Thymus (tissue), 11 donors: Measurements from ENCODE around the gene CRNKL1. TPM values are rescaled to one million over a fixed set of nuclear protein-coding genes. Genes with fewer than 3 reads are reported as not detected.

Experiments used
- DNase-seq, 9 donors: peaks; one replicate each; pipeline ENCODE4 v3.0.0-alpha.2; 2013; ENCODE audit warnings: low spot score in 9 of 9, low read depth in 6 of 9, missing footprints in 1 of 9
- H3K27ac ChIP-seq, 2 donors: one replicate each; pipeline ENCODE4 v1.5.1; 2013; ENCODE audit warnings: control low read depth in 1 of 2, low read depth in 1 of 2, low read length in 1 of 2, mild to moderate bottlenecking in 1 of 2, moderate library complexity in 1 of 2
- H3K27me3 ChIP-seq, 2 donors: one replicate each; pipeline ENCODE4 v1.5.1; 2013; ENCODE audit warnings: low read length in 1 of 2; ENCODE audit not compliant: control insufficient read depth in 2 of 2, insufficient read depth in 1 of 2
- H3K36me3 ChIP-seq, 2 donors: one replicate each; pipeline ENCODE4 v1.5.1; 2013; ENCODE audit warnings: low read length in 1 of 2, mild to moderate bottlenecking in 1 of 2, moderate library complexity in 1 of 2; ENCODE audit not compliant: control insufficient read depth in 2 of 2, insufficient read depth in 2 of 2
- H3K4me1 ChIP-seq, 2 donors: one replicate each; pipeline ENCODE4 v1.5.1; 2013; ENCODE audit warnings: low read length in 2 of 2; ENCODE audit not compliant: control insufficient read depth in 2 of 2, insufficient read depth in 2 of 2
- H3K4me3 ChIP-seq, 2 donors: one replicate each; pipeline ENCODE4 v1.5.1; 2013; ENCODE audit warnings: low read length in 2 of 2, control low read depth in 1 of 2, mild to moderate bottlenecking in 1 of 2
- H3K9me3 ChIP-seq, 2 donors: one replicate each; pipeline ENCODE4 v1.5.1; 2013; ENCODE audit warnings: low read length in 1 of 2, mild to moderate bottlenecking in 1 of 2; ENCODE audit not compliant: control insufficient read depth in 2 of 2, insufficient read depth in 1 of 2
- WGBS: extraction: QIAGEN DNeasy Blood & Tissue Kit; methylation state at CpG from one replicate; pipeline ENCODE4 v1.1.7; 2013; 5-methylcytosine and 5-hydroxymethylcytosine counted together
- polyA plus RNA-seq: library from polyadenylated mRNA; stranded (reverse); fragments of 200-250 nt; gene quantifications from one replicate; pipeline ENCODE4 v1.2.3, GENCODE V29; 2013
- total RNA-seq: library from RNA; stranded (reverse); fragments of 120-200 nt; gene quantifications from one replicate; pipeline ENCODE4 v1.2.4, GENCODE V29; 2013
- donor health status: healthy.

Gene CRNKL1
- total and polyA plus RNA-seq, 2 donors, result 27.7 to 30.4 TPM

DNA sequence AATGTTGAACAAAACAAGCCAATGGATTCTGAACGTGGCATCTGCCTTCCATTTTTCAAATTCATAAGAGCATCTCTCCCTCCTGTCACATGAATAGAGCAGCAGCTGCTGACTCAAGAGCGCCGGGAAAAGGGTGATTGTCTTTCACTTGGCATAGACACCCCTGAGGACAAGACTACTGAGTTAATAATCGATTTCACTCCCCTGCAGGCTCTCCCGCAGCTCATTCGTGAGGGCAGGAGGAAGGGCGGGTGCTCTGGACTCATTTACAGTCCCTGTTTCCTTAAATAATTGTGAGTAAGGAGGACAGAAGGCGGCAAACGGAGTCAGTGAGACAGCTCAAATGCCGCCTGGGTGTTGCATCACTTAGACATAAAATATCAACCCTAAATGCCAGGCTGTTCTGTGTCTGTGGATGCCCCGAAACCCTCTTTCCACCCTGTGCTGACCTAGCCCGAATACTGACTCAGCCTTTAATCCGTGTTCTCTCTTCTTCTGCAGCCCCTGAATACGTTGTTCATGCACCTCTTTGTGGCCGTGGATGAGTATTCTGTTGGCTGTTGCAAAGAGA lies 21.6 kb upstream of the CRNKL1 start:
- H3K27ac ChIP-seq, result no peak overlapping the region
- no peaks in the 10 kb centered on the region for H3K4me1 ChIP-seq
- H3K4me3 ChIP-seq, result no peak overlapping the region
- H3K27me3 ChIP-seq, result no peaks in the 10 kb centered on the region
- WGBS, result 91% methylated on average over 15 of the region's 15 CpGs
- no peaks in the 10 kb centered on the region for H3K9me3 ChIP-seq
- DNase-seq, result no peak
- H3K36me3 ChIP-seq, result no peaks in the 10 kb centered on the region

DNA sequence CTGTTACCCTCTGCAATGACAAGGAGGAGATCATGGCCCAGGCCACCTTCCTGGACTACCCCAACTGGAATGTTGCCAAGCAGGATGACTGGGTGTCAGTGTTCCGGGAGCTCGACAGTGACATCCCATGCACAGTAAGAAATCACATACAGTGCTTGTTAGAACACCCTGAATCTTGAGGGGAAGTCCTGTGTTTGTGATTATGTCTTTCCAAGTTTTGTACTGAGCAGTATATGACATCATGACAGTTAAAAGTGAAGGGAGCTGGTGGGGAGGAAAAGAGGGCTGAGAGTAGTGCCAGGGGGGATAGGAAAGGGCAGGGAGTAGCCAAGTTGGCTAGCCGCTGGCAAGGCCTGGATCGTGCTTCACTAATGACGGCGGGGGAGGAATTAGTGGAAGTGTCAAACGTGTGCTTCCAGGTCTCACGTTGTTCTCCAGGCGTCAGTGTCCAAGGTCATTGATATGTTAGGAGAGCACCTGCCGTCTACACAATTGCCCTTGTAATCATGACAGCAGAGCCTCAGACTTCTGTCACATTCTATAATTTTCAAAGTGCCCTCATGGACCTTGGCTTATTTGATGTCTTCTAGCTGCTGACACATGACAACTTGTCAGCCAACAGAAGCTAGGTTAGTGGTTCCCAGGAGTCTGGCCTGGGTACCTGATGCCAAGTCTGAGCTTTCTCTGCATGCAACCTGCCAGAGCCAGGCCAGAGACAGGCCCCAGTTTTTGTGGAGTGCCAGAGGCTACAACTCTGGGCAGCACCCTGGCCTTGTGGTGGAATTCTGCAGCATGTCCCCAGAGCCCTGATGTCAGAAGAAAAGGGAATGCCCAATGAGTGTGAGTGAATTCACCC lies 18.8 kb upstream of the CRNKL1 start:
- WGBS, result 79% methylated on average over 10 of the region's 10 CpGs
- no peak for DNase-seq
- no peak overlapping the region for H3K27ac ChIP-seq
- H3K9me3 ChIP-seq, result no peaks in the 10 kb centered on the region
- no peak overlapping the region for H3K4me3 ChIP-seq
- H3K4me1 ChIP-seq, result no peaks in the 10 kb centered on the region
- no peaks in the 10 kb centered on the region for H3K36me3 ChIP-seq
- no peaks in the 10 kb centered on the region for H3K27me3 ChIP-seq

DNA sequence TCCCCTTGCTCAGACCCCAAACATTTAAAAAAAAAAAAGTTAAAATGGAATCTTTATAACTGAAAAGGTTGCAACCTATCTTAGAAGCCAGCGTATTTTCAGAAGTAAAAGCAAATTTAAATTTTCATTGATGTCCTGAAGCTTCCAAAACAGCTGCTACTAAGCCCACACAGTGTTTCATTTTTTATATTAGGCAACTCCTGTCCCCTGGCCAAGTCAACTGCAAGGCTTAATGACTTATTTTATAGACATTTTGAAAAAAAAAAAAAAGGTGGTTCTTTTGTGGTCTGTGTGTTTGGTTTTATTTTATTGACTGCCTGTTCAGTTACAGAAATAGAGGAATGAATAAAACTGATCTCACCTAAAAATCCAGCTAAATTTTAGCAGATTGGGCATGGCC lies 13.1 kb upstream of the CRNKL1 start:
- DNase-seq, result no peak
- H3K27me3 ChIP-seq, result no peaks in the 10 kb centered on the region
- H3K36me3 ChIP-seq, result no peaks in the 10 kb centered on the region
- no peak overlapping the region for H3K27ac ChIP-seq
- no peaks in the 10 kb centered on the region for H3K9me3 ChIP-seq
- H3K4me3 ChIP-seq, result no peak overlapping the region
- WGBS, result 86% methylated on average over 1 of the region's 1 CpG
- no peaks in the 10 kb centered on the region for H3K4me1 ChIP-seq

DNA sequence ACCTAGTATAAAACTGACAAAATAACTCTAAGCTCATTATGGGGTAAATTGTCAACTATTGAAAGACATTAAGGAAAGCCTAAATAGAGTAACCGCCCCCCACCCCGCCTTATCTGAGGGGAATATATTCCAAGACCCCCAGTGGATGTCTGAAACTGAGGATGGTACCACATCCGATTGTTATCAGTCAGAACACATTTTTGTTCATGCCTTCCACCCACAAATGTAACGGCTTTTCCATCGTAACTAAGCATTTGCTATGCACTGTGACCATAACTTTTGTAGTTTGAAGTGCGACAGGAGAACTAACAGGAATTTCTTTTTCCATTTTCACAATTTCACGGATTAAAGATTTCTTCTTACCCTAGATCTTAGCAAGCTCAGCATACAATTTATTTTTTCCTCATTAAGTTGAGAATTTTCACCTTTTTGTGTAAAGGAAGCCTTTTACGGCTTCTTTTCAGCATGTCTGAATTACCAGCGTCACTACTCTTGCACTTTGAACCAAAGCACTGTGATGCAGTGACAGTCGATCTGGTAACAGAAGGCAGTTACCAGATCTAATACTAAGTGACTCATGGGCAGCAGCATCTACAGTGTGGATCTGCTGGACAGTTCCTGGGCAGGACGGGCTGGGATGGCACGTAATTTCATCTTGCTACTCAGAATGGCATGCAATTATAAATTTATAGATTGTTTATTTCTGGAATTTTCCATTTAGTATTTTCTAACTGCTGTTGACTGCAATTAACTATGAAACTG lies 11.9 kb upstream of the CRNKL1 start:
- Histone ChIP-seq H3K36me3 (no peaks in the 10 kb centered on the region), H3K4me3 (no peak overlapping the region), H3K27ac (no peak overlapping the region), H3K9me3 (no peaks in the 10 kb centered on the region), H3K4me1 (no peaks in the 10 kb centered on the region), H3K27me3 (no peaks in the 10 kb centered on the region)
- 68% methylated on average over 12 of the region's 12 CpGs for WGBS
- DNase-seq, result no peak

DNA sequence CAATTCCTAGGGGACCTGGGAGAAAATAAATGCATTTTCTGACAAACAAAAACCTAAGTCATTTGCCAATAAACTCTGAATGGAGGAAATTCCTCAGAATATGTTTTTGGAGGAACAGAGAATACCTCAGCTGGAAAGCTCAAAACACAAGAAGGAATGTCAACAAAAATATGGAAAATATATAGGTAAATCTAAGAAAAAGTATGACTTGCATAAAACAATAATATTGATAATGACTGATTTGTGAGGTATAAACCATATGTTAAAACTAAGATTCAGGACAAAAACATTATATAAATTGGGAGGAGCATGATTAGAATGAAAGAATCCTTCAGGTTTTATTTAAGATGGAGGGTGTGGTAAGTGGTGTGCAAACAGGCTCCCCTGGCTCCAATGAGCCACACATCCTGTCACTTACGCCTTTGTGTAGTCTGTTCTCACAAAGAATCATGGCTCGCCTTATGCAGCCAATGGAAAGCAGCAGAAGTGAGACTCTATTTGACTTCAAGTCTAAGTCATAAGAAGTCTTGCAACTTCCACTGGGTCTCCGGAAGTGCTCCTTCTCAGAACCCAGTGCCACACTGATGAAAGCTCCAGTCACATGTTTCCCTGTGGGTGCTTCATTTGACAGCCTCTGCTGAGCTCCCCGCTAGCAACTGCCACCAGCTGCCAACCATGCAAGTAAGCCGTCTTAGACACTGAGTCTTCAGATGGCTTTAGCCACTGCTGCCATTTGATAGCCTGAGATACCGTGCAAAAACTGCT lies 8.2 kb upstream of the CRNKL1 start:
- Histone ChIP-seq H3K36me3 (no peaks in the 10 kb centered on the region), H3K27me3 (no peaks in the 10 kb centered on the region), H3K4me3 (no peak overlapping the region), H3K27ac (no peak overlapping the region), H3K4me1 (no peaks in the 10 kb centered on the region), H3K9me3 (no peaks in the 10 kb centered on the region)
- WGBS, result 92% methylated on average over 6 of the region's 6 CpGs
- DNase-seq, result peak in 1 of 9 donors; percentile 21

DNA sequence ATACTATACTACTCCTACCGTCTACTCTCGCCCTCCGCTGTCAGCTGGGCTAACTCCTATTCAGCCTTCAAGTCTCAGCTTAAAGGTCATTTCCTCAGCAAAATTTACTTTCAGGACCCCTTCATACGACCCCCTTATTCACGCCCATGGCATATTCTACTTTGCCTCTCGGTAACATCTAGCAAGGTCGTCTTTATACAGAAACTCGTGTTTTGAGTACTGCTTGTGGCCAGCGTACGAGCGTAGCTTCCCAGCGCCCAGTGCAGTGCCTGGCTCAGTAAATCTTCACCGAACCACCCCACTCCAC lies 546 bp downstream of the CRNKL1 start:
- Histone ChIP-seq H3K27ac (peak overlapping the region; percentile 83 to 90), H3K4me1 (peaks cover 2 to 5% of the 10 kb centered on the region in 2 donors), H3K9me3 (no peaks in the 10 kb centered on the region), H3K36me3 (peaks cover 20 to 30% of the 10 kb centered on the region in 2 donors), H3K27me3 (no peaks in the 10 kb centered on the region), H3K4me3 (peak overlapping the region; percentile 94 to 97)
- DNase-seq, result no peak
- 6% methylated on average over 13 of the region's 13 CpGs for WGBS

DNA sequence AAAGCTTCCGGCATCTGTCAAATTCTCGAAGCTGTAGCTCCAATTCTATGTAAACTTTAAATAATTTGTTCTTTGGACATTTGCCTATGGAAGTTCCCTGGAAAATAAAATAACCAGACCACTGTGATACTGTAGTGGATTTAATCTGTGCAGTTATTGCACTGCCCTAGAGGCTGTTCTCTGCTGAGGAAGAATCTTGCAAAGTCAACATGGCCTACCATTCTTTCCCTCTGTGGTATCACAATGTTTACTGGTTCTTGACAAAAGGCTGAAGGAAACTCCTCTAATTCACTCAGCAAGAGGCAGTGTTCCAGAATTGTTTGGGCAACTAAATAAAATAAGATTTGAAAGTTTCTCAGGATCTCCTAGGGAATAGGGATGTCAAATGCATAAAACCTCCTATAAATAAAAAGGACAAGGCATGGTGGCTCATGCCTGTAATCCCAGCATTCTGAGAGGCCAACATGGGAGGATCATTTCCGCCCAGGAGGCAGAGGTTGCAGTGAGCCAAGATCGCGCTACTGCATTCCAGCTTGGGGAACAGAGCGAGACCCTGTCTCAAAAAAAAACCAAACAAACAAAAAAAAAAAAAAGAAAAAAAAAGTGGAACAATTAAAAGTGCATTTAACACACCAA lies 12.4 kb downstream of the CRNKL1 start:
- no peak for DNase-seq
- Histone ChIP-seq H3K4me1 (no peaks in the 10 kb centered on the region), H3K36me3 (peaks cover 68 to 89% of the 10 kb centered on the region in 2 donors), H3K9me3 (no peaks in the 10 kb centered on the region), H3K4me3 (no peak overlapping the region), H3K27me3 (no peaks in the 10 kb centered on the region), H3K27ac (no peak overlapping the region)
- WGBS, result 98% methylated on average over 6 of the region's 6 CpGs

DNA sequence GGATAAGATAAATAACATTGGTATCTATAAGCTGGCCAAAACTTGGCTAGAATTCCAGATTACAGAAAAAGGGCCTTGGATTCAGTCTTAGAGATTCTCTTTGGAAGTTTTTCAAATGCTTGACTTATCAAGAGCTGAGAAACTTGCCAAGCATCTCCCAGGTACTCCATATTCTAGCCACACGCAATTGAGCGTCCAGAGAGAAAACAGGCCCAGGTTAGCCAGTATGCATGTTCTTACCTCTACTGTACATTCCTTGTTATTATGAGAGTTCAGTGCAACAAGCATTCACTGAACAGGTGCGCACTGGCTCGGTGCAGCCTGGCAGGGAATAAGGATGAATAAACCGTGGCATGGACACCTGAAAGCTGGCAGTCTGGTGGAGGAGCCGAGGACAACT lies 13.7 kb downstream of the CRNKL1 start:
- no peaks in the 10 kb centered on the region for H3K9me3 ChIP-seq
- H3K4me1 ChIP-seq, result no peaks in the 10 kb centered on the region
- H3K36me3 ChIP-seq, result peaks cover 63 to 87% of the 10 kb centered on the region in 2 donors
- DNase-seq, result no peak
- H3K27ac ChIP-seq, result no peak overlapping the region
- H3K4me3 ChIP-seq, result no peak overlapping the region
- no peaks in the 10 kb centered on the region for H3K27me3 ChIP-seq
- 97% methylated on average over 6 of the region's 6 CpGs for WGBS
